Measurements from ENCODE around the gene CPSF4L.

GRCh38 chr17:73203135-73203787 lies 58.4 kb downstream of the CPSF4L start:
- TF ChIP-seq, protein P1, sequence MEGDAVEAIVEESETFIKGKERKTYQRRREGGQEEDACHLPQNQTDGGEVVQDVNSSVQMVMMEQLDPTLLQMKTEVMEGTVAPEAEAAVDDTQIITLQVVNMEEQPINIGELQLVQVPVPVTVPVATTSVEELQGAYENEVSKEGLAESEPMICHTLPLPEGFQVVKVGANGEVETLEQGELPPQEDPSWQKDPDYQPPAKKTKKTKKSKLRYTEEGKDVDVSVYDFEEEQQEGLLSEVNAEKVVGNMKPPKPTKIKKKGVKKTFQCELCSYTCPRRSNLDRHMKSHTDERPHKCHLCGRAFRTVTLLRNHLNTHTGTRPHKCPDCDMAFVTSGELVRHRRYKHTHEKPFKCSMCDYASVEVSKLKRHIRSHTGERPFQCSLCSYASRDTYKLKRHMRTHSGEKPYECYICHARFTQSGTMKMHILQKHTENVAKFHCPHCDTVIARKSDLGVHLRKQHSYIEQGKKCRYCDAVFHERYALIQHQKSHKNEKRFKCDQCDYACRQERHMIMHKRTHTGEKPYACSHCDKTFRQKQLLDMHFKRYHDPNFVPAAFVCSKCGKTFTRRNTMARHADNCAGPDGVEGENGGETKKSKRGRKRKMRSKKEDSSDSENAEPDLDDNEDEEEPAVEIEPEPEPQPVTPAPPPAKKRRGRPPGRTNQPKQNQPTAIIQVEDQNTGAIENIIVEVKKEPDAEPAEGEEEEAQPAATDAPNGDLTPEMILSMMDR (IDR thresholded peaks at IDR 0.05), result no peak
- no peak for TF ChIP-seq POLR2A (IDR thresholded peaks at IDR 0.05)

Data from tibial nerve (tissue), 3 donors.